PC-3 (cell line): ENCODE measurements around the gene UFL1. TPM values are rescaled to one million over a fixed set of nuclear protein-coding genes. Genes with fewer than 3 reads are reported as not detected.

Experiments
- ATAC-seq: fragments of 200-7000 bp; cut with Tn5 transposase; 2 replicates; pipeline ENCODE4 v1.9.1; 2020; ENCODE audit warnings: mild to moderate bottlenecking, moderate library complexity
- BruUV-seq: library from RNA; stranded (reverse); fragments of 400-500 nt; replicated peaks from 2 replicates; lab custom pipeline; 2021; lab: Mats Ljungman, UMichigan
- CTCF ChIA-PET: fragments of 300-600 bp; sonication (Branson Sonifier 250); formaldehyde crosslinking; loops from one replicate; lab custom pipeline; 2022; ENCODE audit warnings: antibody characterized with exemption; lab: Charles Lee
- POLR2A ChIA-PET: fragments of 300-600 bp; sonication (Branson Sonifier 250); formaldehyde crosslinking; loops from one replicate; lab custom pipeline; 2022; ENCODE audit warnings: antibody characterized with exemption; ENCODE audit not compliant: unreplicated experiment; lab: Charles Lee
- DNase-seq: peaks from one replicate; pipeline ENCODE4 v3.0.0-alpha.2; 2015
- H2AFZ ChIP-seq: fragments of 300-600 bp; sonication (generic); 2 replicates; pipeline ENCODE4 v1.6.0; 2016; ENCODE audit warnings: antibody characterized with exemption, low read length
- H3F3A ChIP-seq: fragments of 300-600 bp; sonication (generic); one replicate; pipeline ENCODE4 v1.6.0; 2017; ENCODE audit warnings: antibody characterized with exemption, low read length, control low read depth, mild to moderate bottlenecking; ENCODE audit not compliant: unreplicated experiment
- H3K27ac ChIP-seq: fragments of 300-600 bp; sonication (generic); 2 replicates; pipeline ENCODE4 v1.5.1; 2016; ENCODE audit warnings: mild to moderate bottlenecking, low read length
- H3K27me3 ChIP-seq: fragments of 300-600 bp; sonication (generic); 2 replicates; pipeline ENCODE4 v1.6.1; 2016; ENCODE audit warnings: low read length, mixed read lengths
- H3K36me3 ChIP-seq: fragments of 300-600 bp; sonication (generic); 2 replicates; pipeline ENCODE4 v1.6.1; 2016; ENCODE audit warnings: low read depth, mixed run types, low read length, mixed read lengths
- H3K4me1 ChIP-seq: fragments of 300-600 bp; sonication (generic); 2 replicates; pipeline ENCODE4 v1.5.1; 2016; ENCODE audit warnings: low read length; ENCODE audit not compliant: insufficient read depth
- H3K4me2 ChIP-seq: fragments of 300-600 bp; sonication (generic); 2 replicates; pipeline ENCODE4 v1.6.0; 2016; ENCODE audit warnings: low read length
- H3K4me3 ChIP-seq: fragments of 300-600 bp; sonication (generic); 2 replicates; pipeline ENCODE4 v1.5.1; 2016; ENCODE audit warnings: mild to moderate bottlenecking, low read length, mixed read lengths
- H3K79me2 ChIP-seq: fragments of 300-600 bp; sonication (generic); 2 replicates; pipeline ENCODE4 v1.6.1; 2017; ENCODE audit warnings: low read length, mixed read lengths
- H3K9ac ChIP-seq: fragments of 300-600 bp; sonication (generic); 2 replicates; pipeline ENCODE4 v1.6.0; 2016; ENCODE audit warnings: mild to moderate bottlenecking, low read length
- H3K9me2 ChIP-seq: fragments of 300-600 bp; sonication (generic); replicated peaks from 2 replicates; pipeline ENCODE4 v1.6.1; 2016; ENCODE audit warnings: mixed run types, low read length, mixed read lengths
- H3K9me3 ChIP-seq: fragments of 300-600 bp; sonication (generic); 2 replicates; pipeline ENCODE4 v1.6.1; 2016; ENCODE audit warnings: low read length, mixed read lengths
- H4K20me1 ChIP-seq: fragments of 300-600 bp; sonication (generic); 2 replicates; pipeline ENCODE4 v1.6.1; 2016; ENCODE audit warnings: low read length, mixed read lengths
- CTCF ChIP-seq: fragments of 300-600 bp; sonication (generic); conservative IDR thresholded peaks from 2 replicates; pipeline ENCODE4 v1.5.1; 2017; ENCODE audit warnings: antibody characterized with exemption, low read depth, mild to moderate bottlenecking, low read length
- EZH2 ChIP-seq: fragments of 300-600 bp; sonication (generic); IDR thresholded peaks from one replicate; pipeline ENCODE4 v1.6.1; 2017; ENCODE audit warnings: antibody characterized with exemption, mild to moderate bottlenecking, low read length; ENCODE audit not compliant: unreplicated experiment
- EZH2phosphoT487 ChIP-seq: fragments of 300-600 bp; sonication (generic); IDR thresholded peaks from 2 replicates; pipeline ENCODE4 v1.6.1; 2018; ENCODE audit warnings: mild to moderate bottlenecking, antibody characterized with exemption, low read length, borderline replicate concordance
- intact Hi-C: fragments of 100-400 bp; cut with micrococcal nuclease; formaldehyde crosslinking; loops from 2 replicates; pipeline ENCODE4 v1.9.0; 2023
- total RNA-seq: library from RNA; depleted of rRNA; stranded (reverse); fragments of >200 nt; gene quantifications from 2 replicates; pipeline ENCODE4 v1.2.3, GENCODE V29; 2014

The UFL1 gene
- total RNA-seq, 1 experiment from 2014 or later: 10.4 TPM

- ChIA-PET POLR2A (no interaction called here), CTCF (no interaction called here)
- BruUV-seq: no TSS peak
- H3K9ac ChIP-seq: no peak overlapping the region
- H3K36me3 ChIP-seq: no peaks in the 10 kb centered on the region
- no peaks in the 10 kb centered on the region for H3K79me2 ChIP-seq
- TF ChIP-seq EZH2phosphoT487 (no peak), EZH2 (no peak), CTCF (no peak)
- no peaks in the 10 kb centered on the region for H4K20me1 ChIP-seq
- ATAC-seq (no peak), DNase-seq (no peak)
- intact Hi-C loops: no loop called here
- H3K27me3 ChIP-seq: no peaks in the 10 kb centered on the region
- H2AFZ ChIP-seq: no peak overlapping the region
- H3F3A ChIP-seq: no peaks in the 10 kb centered on the region
- no peak overlapping the region for H3K4me3 ChIP-seq
- no peaks in the 10 kb centered on the region for H3K9me3 ChIP-seq
- H3K9me2 ChIP-seq: no peaks in the 10 kb centered on the region
- H3K4me1 ChIP-seq: no peaks in the 10 kb centered on the region
- H3K27ac ChIP-seq: no peak overlapping the region
- no peak overlapping the region for H3K4me2 ChIP-seq
These were observed 42.2 kb downstream of the UFL1 start for GRCh38 chr6:96563853-96564252.

- Histone ChIP-seq H3K27ac (no peak overlapping the region), H3K27me3 (no peaks in the 10 kb centered on the region), H3K4me1 (no peaks in the 10 kb centered on the region), H2AFZ (no peak overlapping the region), H3K4me3 (no peak overlapping the region), H3F3A (no peaks in the 10 kb centered on the region), H3K9me2 (no peaks in the 10 kb centered on the region), H3K9ac (no peak overlapping the region), H3K79me2 (no peaks in the 10 kb centered on the region), H3K36me3 (no peaks in the 10 kb centered on the region), H3K9me3 (peaks cover 4% of the 10 kb centered on the region; the same call in 1 of the 2 replicates), H3K4me2 (no peak overlapping the region), H4K20me1 (no peaks in the 10 kb centered on the region)
- no peak for DNase-seq
- no peak for ATAC-seq
- intact Hi-C loops: no loop called here
- ChIA-PET POLR2A (no interaction called here), CTCF (no interaction called here)
- TF ChIP-seq CTCF (no peak), EZH2phosphoT487 (no peak), EZH2 (no peak)
- no TSS peak for BruUV-seq
These were observed 48.4 kb downstream of the UFL1 start for GRCh38 chr6:96570053-96570452.

- H4K20me1 ChIP-seq: no peaks in the 10 kb centered on the region
- H3K36me3 ChIP-seq: no peaks in the 10 kb centered on the region
- BruUV-seq: no TSS peak
- no peak overlapping the region for H3K27ac ChIP-seq
- H3K79me2 ChIP-seq: no peaks in the 10 kb centered on the region
- H3K4me2 ChIP-seq: no peak overlapping the region
- H3K9me2 ChIP-seq: no peaks in the 10 kb centered on the region
- H3K4me3 ChIP-seq: no peak overlapping the region
- no peak overlapping the region for H3K9ac ChIP-seq
- peaks cover 4% of the 10 kb centered on the region; the same call in 1 of the 2 replicates for H3K9me3 ChIP-seq
- POLR2A ChIA-PET: no interaction called here
- no peaks in the 10 kb centered on the region for H3K27me3 ChIP-seq
- ATAC-seq (no peak), DNase-seq (no peak)
- intact Hi-C loops: no loop called here
- TF ChIP-seq EZH2phosphoT487 (no peak), EZH2 (no peak), CTCF (no peak)
- H3F3A ChIP-seq: no peaks in the 10 kb centered on the region
- no peak overlapping the region for H2AFZ ChIP-seq
- CTCF ChIA-PET: no interaction called here
- no peaks in the 10 kb centered on the region for H3K4me1 ChIP-seq
These were observed 49.9 kb downstream of the UFL1 start for GRCh38 chr6:96571551-96571950.
